HepG2 (cell line): ENCODE data around the gene TSEN54. TPM values are rescaled to one million over a fixed set of nuclear protein-coding genes. Genes with fewer than 3 reads are reported as not detected.
A peak's percentile ranks its signal among the peaks of the same experiment; 100 is the strongest.

Experiments
- MTF2 ChIP-seq: sonication (generic); formaldehyde crosslinking; IDR thresholded peaks from 2 replicates; pipeline ENCODE4 v1.5.0; 2020; ENCODE audit warnings: missing genetic modification reagents, borderline replicate concordance
- NR3C1 ChIP-seq: sonication (generic); formaldehyde crosslinking; IDR thresholded peaks from 2 replicates; pipeline ENCODE4 v1.4.0; 2020; ENCODE audit warnings: missing genetic modification reagents
- SKI ChIP-seq: fragments of 450-650 bp; IDR thresholded peaks from one replicate; pipeline ENCODE4 v1.6.1; 2018; ENCODE audit warnings: mild to moderate bottlenecking; ENCODE audit not compliant: partially characterized antibody
- SOX5 ChIP-seq: IDR thresholded peaks from 2 replicates; pipeline ENCODE4 v1.6.1; 2016; ENCODE audit warnings: borderline replicate concordance
- SOX6 ChIP-seq, 2 experiments: fragments of 450-650 bp in 1 of 2; sonication (generic) in 1 of 2; formaldehyde crosslinking in 1 of 2; IDR thresholded peaks; 2 replicates each; pipeline versions ENCODE4 v1.4.0 to v1.6.1; 2017 to 2020; ENCODE audit warnings: antibody characterized with exemption in 1 of 2, mild to moderate bottlenecking in 1 of 2, missing genetic modification reagents in 1 of 2
- TEAD2 ChIP-seq: sonication (generic); formaldehyde crosslinking; IDR thresholded peaks from 2 replicates; pipeline ENCODE4 v1.9.0; 2021; ENCODE audit warnings: missing genetic modification reagents
- TEAD3 ChIP-seq: optimal IDR thresholded peaks from 2 replicates; pipeline ENCODE3; 2016; ENCODE audit warnings: borderline replicate concordance
- TGIF2 ChIP-seq: IDR thresholded peaks from 2 replicates; pipeline ENCODE4 v1.6.1; 2016; ENCODE audit warnings: control low read depth, missing compliant biosample characterization
- TMF1 ChIP-seq: sonication (generic); formaldehyde crosslinking; IDR thresholded peaks from 2 replicates; pipeline ENCODE4 v1.8.1; 2022; ENCODE audit warnings: low read depth, missing genetic modification reagents
- ZBTB7B ChIP-seq: sonication (generic); formaldehyde crosslinking; IDR thresholded peaks from 2 replicates; pipeline ENCODE4 v1.4.0; 2020; ENCODE audit warnings: missing genetic modification reagents
- ZMYM3 ChIP-seq: sonication (generic); formaldehyde crosslinking; IDR thresholded peaks from 2 replicates; pipeline ENCODE4 v1.5.1; 2020; ENCODE audit warnings: mild to moderate bottlenecking, missing genetic modification reagents
- ZNF3 ChIP-seq: IDR thresholded peaks from 2 replicates; pipeline ENCODE4 v1.7.0; 2017; ENCODE audit warnings: inconsistent platforms
- ZNF460 ChIP-seq: sonication (generic); formaldehyde crosslinking; IDR thresholded peaks from 2 replicates; pipeline ENCODE4 v1.5.1; 2020; ENCODE audit warnings: missing genetic modification reagents, mild to moderate bottlenecking, borderline replicate concordance
- ZNF768 ChIP-seq: sonication (generic); formaldehyde crosslinking; IDR thresholded peaks from 2 replicates; pipeline ENCODE4 v1.4.0; 2020; ENCODE audit warnings: missing genetic modification reagents
- ZNF891 ChIP-seq: sonication (generic); formaldehyde crosslinking; IDR thresholded peaks from 2 replicates; pipeline ENCODE4 v1.5.0; 2020; ENCODE audit warnings: mild to moderate bottlenecking, missing genetic modification reagents
- polyA plus RNA-seq, 8 experiments: library from polyadenylated mRNA; depleted of rRNA in 3 of 8; stranded (reverse) in 7 of 8; unstranded in 1 of 8; fragments of >200 nt; fragmentation: Illumina TruSeq in 4 of 8; extraction: Trizol in 4 of 8; gene quantifications; 2 replicates each; pipeline versions ENCODE4 v1.2.1 to v1.2.3, GENCODE V29; 2011 to 2016; ENCODE audit warnings: low read depth in 4 of 8, missing spikeins in 1 of 8, mixed read lengths in 1 of 8; ENCODE audit not compliant: insufficient read depth in 1 of 8
- total RNA-seq, 5 experiments: library from RNA; depleted of rRNA; stranded (reverse); fragments of >200 nt; fragmentation: Illumina TruSeq; extraction: Trizol; gene quantifications; 2 replicates each; pipeline ENCODE4 v1.2.3, GENCODE V29; 2016; ENCODE audit warnings: low read depth in 1 of 5
- TF ChIP-seq, protein P1 (sequence below): IDR thresholded peaks from 2 replicates; pipeline ENCODE4 v1.6.1; 2016; ENCODE audit warnings: missing genetic modification reagents, missing compliant biosample characterization
- TF ChIP-seq, protein P2 (sequence below): sonication (generic); formaldehyde crosslinking; conservative IDR thresholded peaks from 2 replicates; pipeline ENCODE4 v1.4.0; 2020; ENCODE audit warnings: missing genetic modification reagents
- TF ChIP-seq, protein P3 (sequence below): sonication (generic); formaldehyde crosslinking; IDR thresholded peaks from 2 replicates; pipeline ENCODE4 v1.8.1; 2023; ENCODE audit warnings: mild to moderate bottlenecking, moderate library complexity, missing genetic modification reagents
- TF ChIP-seq, protein P4 (sequence below): sonication (generic); formaldehyde crosslinking; IDR thresholded peaks from 2 replicates; pipeline ENCODE4 v1.4.0; 2020; ENCODE audit warnings: mild to moderate bottlenecking, low read depth, missing genetic modification reagents
- TF ChIP-seq, protein P5 (sequence below): sonication (generic); formaldehyde crosslinking; IDR thresholded peaks from 2 replicates; pipeline ENCODE4 v1.4.0; 2020; ENCODE audit warnings: mild to moderate bottlenecking, missing genetic modification reagents, borderline replicate concordance

Gene TSEN54
- total and polyA plus RNA-seq, 2 of the 13 experiments (the other 11 are each of a cell fraction or from before 2014, with no cell fraction given) = 62.9 to 63.3 TPM

DNA sequence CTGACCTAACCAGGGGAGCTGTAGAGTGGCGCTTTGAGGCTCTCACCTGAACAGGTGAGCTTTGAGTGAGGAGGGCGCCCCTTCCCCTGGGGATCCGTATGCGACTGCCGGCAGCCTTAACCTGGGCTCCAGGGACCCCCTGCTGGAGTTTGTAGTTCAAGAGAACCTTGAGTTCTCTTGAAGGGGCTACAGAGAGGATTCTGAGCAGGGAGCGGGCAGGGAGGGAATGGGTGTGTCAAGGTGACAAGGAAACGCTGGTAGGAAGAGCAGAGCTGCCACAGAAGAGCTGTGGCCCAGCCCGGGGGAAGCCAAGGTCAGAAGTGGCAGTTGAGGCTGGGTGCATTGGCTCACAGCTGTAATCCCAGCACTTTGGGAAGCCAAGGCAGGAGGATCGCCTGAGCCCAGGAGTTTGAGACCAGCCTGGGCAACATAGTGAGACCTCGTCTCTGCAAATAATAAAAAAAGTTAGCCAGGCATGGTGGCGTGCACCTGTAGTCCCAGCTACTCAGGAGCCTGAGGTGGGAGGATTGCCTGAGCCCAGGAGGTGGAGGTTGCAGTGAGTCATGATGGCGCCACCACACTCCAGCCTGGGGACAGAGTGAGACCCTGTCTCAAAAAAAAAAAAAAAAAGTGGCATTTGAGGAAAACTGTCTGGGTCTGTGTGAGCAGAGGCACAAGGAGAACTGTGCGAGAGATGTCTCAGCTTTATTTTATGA, 10.4 kb downstream of the TSEN54 start (continued):
- TF ChIP-seq, protein P1, sequence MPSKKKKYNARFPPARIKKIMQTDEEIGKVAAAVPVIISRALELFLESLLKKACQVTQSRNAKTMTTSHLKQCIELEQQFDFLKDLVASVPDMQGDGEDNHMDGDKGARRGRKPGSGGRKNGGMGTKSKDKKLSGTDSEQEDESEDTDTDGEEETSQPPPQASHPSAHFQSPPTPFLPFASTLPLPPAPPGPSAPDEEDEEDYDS (CRISPR knock-in tag) = no peak
- no peak for TF ChIP-seq NR3C1 (CRISPR knock-in tag)
- no peak for TF ChIP-seq ZNF768 (CRISPR knock-in tag)
- TF ChIP-seq ZMYM3 (CRISPR knock-in tag) = 0 out of 2 replicates have a peak, but pooled peaks have one; percentile 13
- TF ChIP-seq ZNF460 (CRISPR knock-in tag) = peak; percentile 57; the same call in 1 of the 2 replicates
- TF ChIP-seq SKI = no peak
- TF ChIP-seq, protein P2, sequence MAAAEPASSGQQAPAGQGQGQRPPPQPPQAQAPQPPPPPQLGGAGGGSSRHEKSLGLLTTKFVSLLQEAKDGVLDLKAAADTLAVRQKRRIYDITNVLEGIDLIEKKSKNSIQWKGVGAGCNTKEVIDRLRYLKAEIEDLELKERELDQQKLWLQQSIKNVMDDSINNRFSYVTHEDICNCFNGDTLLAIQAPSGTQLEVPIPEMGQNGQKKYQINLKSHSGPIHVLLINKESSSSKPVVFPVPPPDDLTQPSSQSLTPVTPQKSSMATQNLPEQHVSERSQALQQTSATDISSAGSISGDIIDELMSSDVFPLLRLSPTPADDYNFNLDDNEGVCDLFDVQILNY (CRISPR knock-in tag) = no peak
- TF ChIP-seq, protein P3, sequence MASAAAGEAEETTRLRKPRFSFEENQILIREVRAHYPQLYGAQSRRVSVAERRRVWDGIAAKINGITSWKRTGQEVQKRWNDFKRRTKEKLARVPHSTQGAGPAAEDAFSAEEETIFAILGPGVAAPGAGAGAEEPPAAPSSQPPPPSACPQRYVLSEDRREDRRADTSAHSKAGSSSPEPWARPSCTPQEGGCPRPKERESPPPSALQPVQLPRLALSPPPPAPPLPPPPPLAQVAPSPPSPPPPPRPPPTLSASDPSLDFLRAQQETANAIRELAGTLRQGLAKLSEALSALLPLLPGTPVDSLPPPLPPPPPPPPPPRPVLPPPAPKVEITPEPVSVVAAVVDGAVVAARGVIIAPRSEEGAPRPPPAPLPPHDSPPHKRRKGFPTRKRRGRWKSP (CRISPR knock-in tag) = 0 out of 2 replicates have a peak, but pooled peaks have one; percentile 27
- no peak for TF ChIP-seq SOX5
- TF ChIP-seq SOX6 (IDR thresholded peaks at IDR 0.05) = no peak
- TF ChIP-seq SOX6 (CRISPR knock-in tag; IDR thresholded peaks at IDR 0.05) = 0 out of 2 replicates have a peak, but pooled peaks have one; percentile 18
- no peak for TF ChIP-seq ZBTB7B
- no peak for TF ChIP-seq MTF2
- TF ChIP-seq, protein P4, sequence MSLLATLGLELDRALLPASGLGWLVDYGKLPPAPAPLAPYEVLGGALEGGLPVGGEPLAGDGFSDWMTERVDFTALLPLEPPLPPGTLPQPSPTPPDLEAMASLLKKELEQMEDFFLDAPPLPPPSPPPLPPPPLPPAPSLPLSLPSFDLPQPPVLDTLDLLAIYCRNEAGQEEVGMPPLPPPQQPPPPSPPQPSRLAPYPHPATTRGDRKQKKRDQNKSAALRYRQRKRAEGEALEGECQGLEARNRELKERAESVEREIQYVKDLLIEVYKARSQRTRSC = no peak
- TF ChIP-seq ZNF891 = 0 out of 2 replicates have a peak, but pooled peaks have one; percentile 12
- no peak for TF ChIP-seq ZNF3 (CRISPR knock-in tag)
- no peak for TF ChIP-seq TEAD2 (CRISPR knock-in tag)
- 0 out of 2 replicates have a peak, but pooled peaks have one; percentile 14 for TF ChIP-seq TGIF2 (CRISPR knock-in tag)
- TF ChIP-seq, protein P5, sequence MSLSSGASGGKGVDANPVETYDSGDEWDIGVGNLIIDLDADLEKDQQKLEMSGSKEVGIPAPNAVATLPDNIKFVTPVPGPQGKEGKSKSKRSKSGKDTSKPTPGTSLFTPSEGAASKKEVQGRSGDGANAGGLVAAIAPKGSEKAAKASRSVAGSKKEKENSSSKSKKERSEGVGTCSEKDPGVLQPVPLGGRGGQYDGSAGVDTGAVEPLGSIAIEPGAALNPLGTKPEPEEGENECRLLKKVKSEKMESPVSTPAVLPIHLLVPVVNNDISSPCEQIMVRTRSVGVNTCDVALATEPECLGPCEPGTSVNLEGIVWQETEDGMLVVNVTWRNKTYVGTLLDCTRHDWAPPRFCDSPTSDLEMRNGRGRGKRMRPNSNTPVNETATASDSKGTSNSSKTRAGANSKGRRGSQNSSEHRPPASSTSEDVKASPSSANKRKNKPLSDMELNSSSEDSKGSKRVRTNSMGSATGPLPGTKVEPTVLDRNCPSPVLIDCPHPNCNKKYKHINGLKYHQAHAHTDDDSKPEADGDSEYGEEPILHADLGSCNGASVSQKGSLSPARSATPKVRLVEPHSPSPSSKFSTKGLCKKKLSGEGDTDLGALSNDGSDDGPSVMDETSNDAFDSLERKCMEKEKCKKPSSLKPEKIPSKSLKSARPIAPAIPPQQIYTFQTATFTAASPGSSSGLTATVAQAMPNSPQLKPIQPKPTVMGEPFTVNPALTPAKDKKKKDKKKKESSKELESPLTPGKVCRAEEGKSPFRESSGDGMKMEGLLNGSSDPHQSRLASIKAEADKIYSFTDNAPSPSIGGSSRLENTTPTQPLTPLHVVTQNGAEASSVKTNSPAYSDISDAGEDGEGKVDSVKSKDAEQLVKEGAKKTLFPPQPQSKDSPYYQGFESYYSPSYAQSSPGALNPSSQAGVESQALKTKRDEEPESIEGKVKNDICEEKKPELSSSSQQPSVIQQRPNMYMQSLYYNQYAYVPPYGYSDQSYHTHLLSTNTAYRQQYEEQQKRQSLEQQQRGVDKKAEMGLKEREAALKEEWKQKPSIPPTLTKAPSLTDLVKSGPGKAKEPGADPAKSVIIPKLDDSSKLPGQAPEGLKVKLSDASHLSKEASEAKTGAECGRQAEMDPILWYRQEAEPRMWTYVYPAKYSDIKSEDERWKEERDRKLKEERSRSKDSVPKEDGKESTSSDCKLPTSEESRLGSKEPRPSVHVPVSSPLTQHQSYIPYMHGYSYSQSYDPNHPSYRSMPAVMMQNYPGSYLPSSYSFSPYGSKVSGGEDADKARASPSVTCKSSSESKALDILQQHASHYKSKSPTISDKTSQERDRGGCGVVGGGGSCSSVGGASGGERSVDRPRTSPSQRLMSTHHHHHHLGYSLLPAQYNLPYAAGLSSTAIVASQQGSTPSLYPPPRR (CRISPR knock-in tag) = peak; percentile 38; the same call in 1 of the 2 replicates
- TF ChIP-seq TMF1 (CRISPR knock-in tag) = no peak
- no peak for TF ChIP-seq TEAD3 (CRISPR knock-in tag)
